Gastroesophageal sphincter (tissue), 4 donors: ENCODE measurements around the gene MYRIP. TPM values are rescaled to one million over a fixed set of nuclear protein-coding genes. Genes with fewer than 3 reads are reported as not detected.

Experiments
- ATAC-seq: fragments of 150-250 bp; one replicate; pipeline ENCODE4 v1.9.1; 2016; ENCODE audit warnings: mild to moderate bottlenecking, moderate library complexity
- H3K27ac ChIP-seq, 4 donors: fragments of 200-600 bp; sonication (generic) in 3 of 4; 1 replicate in 3 of 4; 2 replicates in 1 of 4; pipeline ENCODE4 v1.5.1; 2016 to 2019
- H3K27me3 ChIP-seq: fragments of 200-600 bp; sonication (generic); one replicate; pipeline ENCODE4 v1.5.1; 2019
- H3K36me3 ChIP-seq, 2 donors: fragments of 200-600 bp; sonication (generic); one replicate each; pipeline ENCODE4 v1.5.1; 2019; ENCODE audit warnings: control low read depth in 1 of 2
- H3K4me1 ChIP-seq, 3 donors: fragments of 200-600 bp; sonication (generic); 1 replicate in 2 of 3; 2 replicates in 1 of 3; pipeline ENCODE4 v1.5.1; 2016 to 2019; ENCODE audit warnings: control low read depth in 2 of 3
- H3K4me3 ChIP-seq, 2 donors: fragments of 200-600 bp; sonication (generic); one replicate each; pipeline ENCODE4 v1.5.1; 2019; ENCODE audit warnings: mild to moderate bottlenecking in 1 of 2, moderate library complexity in 1 of 2
- H3K9me3 ChIP-seq, 3 donors: fragments of 200-600 bp; sonication (generic); one replicate each; pipeline ENCODE4 v1.5.1; 2017 to 2019; ENCODE audit warnings: control low read depth in 2 of 3
- EP300 ChIP-seq: sonication (generic); formaldehyde crosslinking; IDR thresholded peaks from one replicate; pipeline ENCODE4 v1.6.1; 2017; ENCODE audit warnings: antibody characterized with exemption, mild to moderate bottlenecking
- POLR2A ChIP-seq, 2 donors: fragments of 450-650 bp; IDR thresholded peaks; one replicate each; pipeline ENCODE4 v1.6.1; 2017; ENCODE audit warnings: antibody characterized with exemption in 2 of 2, mild to moderate bottlenecking in 2 of 2, moderate library complexity in 1 of 2
- POLR2AphosphoS5 ChIP-seq: sonication (generic); formaldehyde crosslinking; IDR thresholded peaks from one replicate; pipeline ENCODE4 v1.6.1; 2017; ENCODE audit warnings: antibody characterized with exemption
- WGBS, 2 donors: methylation state at CpG; one replicate each; pipeline ENCODE4 v1.1.5; 2018; ENCODE audit warnings: low coverage in 1 of 2; 5-methylcytosine and 5-hydroxymethylcytosine counted together
- total RNA-seq, 4 donors: library from RNA; depleted of rRNA; stranded (reverse); fragments of >200 nt; gene quantifications; one replicate each; pipeline ENCODE4 v1.1.0, GENCODE V29; 2016
- TF ChIP-seq, protein P1 (sequence below), 4 experiments: fragments of 200-600 bp in 2 of 4; fragments of 450-650 bp in 2 of 4; sonication (generic) in 1 of 4; IDR thresholded peaks; one replicate each; pipeline ENCODE4 v1.5.1; 2017 to 2019; ENCODE audit warnings: antibody characterized with exemption in 4 of 4, mild to moderate bottlenecking in 2 of 4, moderate library complexity in 2 of 4

Gene MYRIP
- total RNA-seq, 4 donors from 2014 or later: 3.7 to 6.4 (median 5.0) TPM

DNA sequence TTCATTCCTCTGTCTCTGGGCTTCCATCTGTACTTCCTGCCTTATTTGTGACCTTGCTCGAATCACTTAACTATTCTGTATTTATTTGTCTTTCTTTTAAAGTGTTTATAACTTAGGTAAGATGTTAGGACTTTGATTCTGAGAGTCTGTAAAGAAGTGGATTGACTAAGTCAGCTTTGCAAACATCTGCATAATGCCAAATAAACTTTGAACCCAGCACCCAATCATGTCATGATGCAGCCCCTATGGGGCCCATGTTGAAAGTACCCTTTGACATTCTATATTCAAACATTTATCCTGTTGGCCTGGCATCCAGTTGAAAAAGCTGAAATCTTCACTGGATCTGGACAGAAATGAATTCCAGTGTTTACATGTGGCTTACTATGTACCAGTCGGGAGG is 3.8 kb upstream of the MYRIP start:
- Histone ChIP-seq H3K4me1 (peaks cover 5 to 21% (median 10%) of the 10 kb centered on the region in 3 donors), H3K4me3 (no peak overlapping the region), H3K27ac (no peak overlapping the region), H3K36me3 (no peaks in the 10 kb centered on the region), H3K27me3 (peaks cover 56% of the 10 kb centered on the region), H3K9me3 (peaks cover 0 to 5% (median 0%) of the 10 kb centered on the region in 3 donors)
- no peak for ATAC-seq
- TF ChIP-seq, protein P1, sequence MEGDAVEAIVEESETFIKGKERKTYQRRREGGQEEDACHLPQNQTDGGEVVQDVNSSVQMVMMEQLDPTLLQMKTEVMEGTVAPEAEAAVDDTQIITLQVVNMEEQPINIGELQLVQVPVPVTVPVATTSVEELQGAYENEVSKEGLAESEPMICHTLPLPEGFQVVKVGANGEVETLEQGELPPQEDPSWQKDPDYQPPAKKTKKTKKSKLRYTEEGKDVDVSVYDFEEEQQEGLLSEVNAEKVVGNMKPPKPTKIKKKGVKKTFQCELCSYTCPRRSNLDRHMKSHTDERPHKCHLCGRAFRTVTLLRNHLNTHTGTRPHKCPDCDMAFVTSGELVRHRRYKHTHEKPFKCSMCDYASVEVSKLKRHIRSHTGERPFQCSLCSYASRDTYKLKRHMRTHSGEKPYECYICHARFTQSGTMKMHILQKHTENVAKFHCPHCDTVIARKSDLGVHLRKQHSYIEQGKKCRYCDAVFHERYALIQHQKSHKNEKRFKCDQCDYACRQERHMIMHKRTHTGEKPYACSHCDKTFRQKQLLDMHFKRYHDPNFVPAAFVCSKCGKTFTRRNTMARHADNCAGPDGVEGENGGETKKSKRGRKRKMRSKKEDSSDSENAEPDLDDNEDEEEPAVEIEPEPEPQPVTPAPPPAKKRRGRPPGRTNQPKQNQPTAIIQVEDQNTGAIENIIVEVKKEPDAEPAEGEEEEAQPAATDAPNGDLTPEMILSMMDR (IDR thresholded peaks at IDR 0.05): no peak
- TF ChIP-seq EP300 (no peak), POLR2AphosphoS5 (no peak), POLR2A (IDR thresholded peaks at IDR 0.05) (no peak)
- 22 to 40% methylated on average over 2 of the region's 2 CpGs for WGBS, 2 donors

DNA sequence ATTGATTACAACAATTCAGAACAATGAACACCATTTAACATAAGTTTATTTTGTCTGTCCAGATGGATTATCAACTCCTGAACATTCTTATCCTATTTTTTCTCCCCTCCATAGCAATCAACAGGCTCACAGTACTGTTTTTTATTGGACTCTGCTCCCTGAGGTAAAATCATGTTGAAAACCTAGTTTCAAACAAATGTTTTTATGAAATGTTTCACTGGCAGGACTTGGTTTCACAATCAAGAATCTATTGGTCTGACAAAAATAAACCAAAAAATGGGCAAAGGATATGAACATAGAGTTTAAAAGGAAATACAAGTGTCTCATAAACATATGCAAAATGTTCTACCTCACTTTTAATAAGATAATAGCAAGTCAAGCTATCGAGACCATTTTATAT is 2.6 kb upstream of the MYRIP start:
- Histone ChIP-seq H3K9me3 (peaks cover 0 to 5% (median 0%) of the 10 kb centered on the region in 3 donors), H3K36me3 (no peaks in the 10 kb centered on the region), H3K27me3 (peaks cover 67% of the 10 kb centered on the region), H3K4me3 (no peak overlapping the region), H3K4me1 (peaks cover 5 to 25% (median 10%) of the 10 kb centered on the region in 3 donors), H3K27ac (no peak overlapping the region)
- ATAC-seq: no peak
- no peak for TF ChIP-seq EP300
- TF ChIP-seq, protein P1 (IDR thresholded peaks at IDR 0.05): no peak
- TF ChIP-seq POLR2A (IDR thresholded peaks at IDR 0.05): no peak
- TF ChIP-seq POLR2AphosphoS5: no peak
- WGBS, 2 donors: 50 to 65% methylated on average over 1 of the region's 1 CpG

DNA sequence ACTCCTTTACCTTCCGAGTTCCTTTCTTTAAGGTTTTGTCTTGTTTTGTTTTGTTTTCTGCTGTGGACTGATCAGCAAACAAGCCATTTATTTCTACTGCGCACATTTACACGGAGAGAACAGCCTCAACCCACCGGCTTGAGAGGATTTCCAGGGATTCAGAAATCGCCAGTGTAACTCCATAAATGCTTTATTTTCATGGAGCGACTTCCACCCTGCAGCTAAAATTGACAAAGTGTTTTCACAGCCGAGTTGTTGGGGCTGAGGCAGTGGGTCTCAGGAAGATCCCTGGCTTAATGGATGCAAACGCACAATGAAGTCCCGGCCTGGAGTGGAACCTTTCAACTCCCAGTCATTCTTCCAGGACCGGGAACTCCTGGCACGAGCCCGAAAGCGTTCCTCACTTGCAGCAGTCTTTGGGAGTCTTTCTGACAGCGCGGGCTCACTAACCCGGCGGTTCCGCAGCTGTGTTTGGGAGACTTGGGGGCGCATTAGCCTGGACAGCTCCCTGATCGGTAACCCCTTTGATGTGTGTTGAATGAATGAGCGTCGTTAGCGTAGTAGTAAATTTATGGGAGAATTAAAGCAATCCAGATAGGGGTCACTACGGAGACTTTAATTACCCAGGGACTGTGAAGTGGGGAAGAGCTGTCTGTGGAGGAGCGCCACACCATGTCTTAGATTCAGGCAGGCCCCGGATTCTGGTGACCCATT is 785 bp upstream of the MYRIP start:
- Histone ChIP-seq H3K4me3 (peak overlapping the region in 1 of 2 donors; percentile 62), H3K9me3 (peaks cover 0 to 5% (median 0%) of the 10 kb centered on the region in 3 donors), H3K4me1 (peaks cover 5 to 25% (median 10%) of the 10 kb centered on the region in 3 donors), H3K36me3 (no peaks in the 10 kb centered on the region), H3K27ac (peak overlapping the region in 1 of 4 donors; percentile 52), H3K27me3 (peaks cover 73% of the 10 kb centered on the region)
- WGBS, 2 donors: 11 to 13% methylated on average over 5 to 6 of the region's 26 CpGs
- ATAC-seq: peak; percentile 26
- TF ChIP-seq POLR2A (IDR thresholded peaks at IDR 0.05): no peak
- no peak for TF ChIP-seq EP300
- TF ChIP-seq, protein P1 (IDR thresholded peaks at IDR 0.05): no peak
- TF ChIP-seq POLR2AphosphoS5: no peak

DNA sequence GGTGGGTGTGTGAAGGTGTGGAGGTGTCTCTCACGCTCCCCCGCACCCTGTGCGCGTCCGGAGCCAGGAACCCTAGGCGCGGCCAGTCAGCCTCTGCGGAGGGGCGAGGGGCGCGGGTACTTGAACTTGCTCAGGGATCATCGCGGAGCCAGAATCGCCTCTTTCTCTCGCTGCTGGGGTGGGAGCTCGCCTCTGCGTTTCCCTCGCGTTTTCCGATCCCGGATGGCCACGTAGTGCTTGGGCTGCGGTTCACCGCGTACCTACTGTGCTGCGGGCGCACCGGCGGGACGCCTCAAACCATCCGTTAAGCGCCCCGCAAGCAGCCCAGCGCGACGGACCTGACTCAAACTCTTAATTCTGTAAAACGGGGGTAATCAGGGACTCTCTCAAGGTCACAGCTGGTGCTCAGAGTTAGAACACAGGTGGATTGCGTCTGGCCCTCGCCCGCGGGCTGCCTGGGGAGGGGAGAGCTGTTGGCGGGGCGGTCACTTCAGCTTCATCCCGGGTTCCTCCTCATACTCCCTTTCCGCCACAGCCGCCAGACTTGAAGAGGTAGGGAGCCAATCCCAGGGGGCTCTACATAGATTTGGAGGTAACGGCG is 686 bp downstream of the MYRIP start:
- H3K4me3 ChIP-seq: peak overlapping the region; percentile 62 to 85
- H3K27ac ChIP-seq: peak overlapping the region in 2 of 4 donors; percentile 22 to 69
- H3K9me3 ChIP-seq: no peaks in the 10 kb centered on the region
- peaks cover 76% of the 10 kb centered on the region for H3K27me3 ChIP-seq
- WGBS, 2 donors: 0 to 6% methylated on average over 4 to 5 of the region's 48 CpGs
- ATAC-seq: no peak
- H3K36me3 ChIP-seq: no peaks in the 10 kb centered on the region
- H3K4me1 ChIP-seq: peaks cover 5 to 25% (median 10%) of the 10 kb centered on the region in 3 donors
- TF ChIP-seq, protein P1 (IDR thresholded peaks at IDR 0.05): no peak
- TF ChIP-seq POLR2A (IDR thresholded peaks at IDR 0.05) (no peak), POLR2AphosphoS5 (no peak), EP300 (no peak)
